HG02884 (cell line): ENCODE measurements around the gene HOXC6.
A peak's percentile ranks its signal among the peaks of the same experiment; 100 is the strongest.

Source experiments
- ATAC-seq: cut with Tn5 transposase; IDR thresholded peaks from one replicate; pipeline ENCODE4 v1.9.1; 2021; ENCODE audit warnings: mild to moderate bottlenecking, moderate library complexity; ENCODE audit not compliant: unreplicated experiment

The HOXC6 gene

DNA sequence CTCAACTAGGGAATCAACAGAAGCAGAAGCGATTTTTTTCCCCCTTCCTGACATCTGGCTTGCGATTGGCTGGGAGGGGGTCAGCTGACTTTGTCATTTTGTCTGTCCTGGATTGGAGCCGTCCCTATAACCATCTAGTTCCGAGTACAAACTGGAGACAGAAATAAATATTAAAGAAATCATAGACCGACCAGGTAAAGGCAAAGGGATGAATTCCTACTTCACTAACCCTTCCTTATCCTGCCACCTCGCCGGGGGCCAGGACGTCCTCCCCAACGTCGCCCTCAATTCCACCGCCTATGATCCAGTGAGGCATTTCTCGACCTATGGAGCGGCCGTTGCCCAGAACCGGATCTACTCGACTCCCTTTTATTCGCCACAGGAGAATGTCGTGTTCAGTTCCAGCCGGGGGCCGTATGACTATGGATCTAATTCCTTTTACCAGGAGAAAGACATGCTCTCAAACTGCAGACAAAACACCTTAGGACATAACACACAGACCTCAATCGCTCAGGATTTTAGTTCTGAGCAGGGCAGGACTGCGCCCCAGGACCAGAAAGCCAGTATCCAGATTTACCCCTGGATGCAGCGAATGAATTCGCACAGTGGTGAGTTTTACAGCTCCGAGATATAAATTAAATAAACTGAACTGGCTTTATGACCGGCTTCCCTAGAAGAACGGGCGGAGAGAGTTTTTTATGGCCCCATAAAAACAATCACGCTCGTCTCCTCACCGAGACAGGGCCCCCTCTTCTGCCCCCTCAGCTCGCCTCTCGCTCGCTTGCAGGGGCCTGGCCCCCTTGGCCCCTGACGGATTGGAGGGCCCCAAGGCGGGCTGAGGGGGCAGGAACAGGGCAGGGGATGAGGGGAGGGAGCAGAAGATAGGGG lies at the start of gene HOXC6:
Gene HOXC6, plus strand, starts transcription at position 127 of the 888 bp plus-strand sequence. Its CDS starts 82 bp downstream, at position 209.
- ATAC-seq, result no peak

DNA sequence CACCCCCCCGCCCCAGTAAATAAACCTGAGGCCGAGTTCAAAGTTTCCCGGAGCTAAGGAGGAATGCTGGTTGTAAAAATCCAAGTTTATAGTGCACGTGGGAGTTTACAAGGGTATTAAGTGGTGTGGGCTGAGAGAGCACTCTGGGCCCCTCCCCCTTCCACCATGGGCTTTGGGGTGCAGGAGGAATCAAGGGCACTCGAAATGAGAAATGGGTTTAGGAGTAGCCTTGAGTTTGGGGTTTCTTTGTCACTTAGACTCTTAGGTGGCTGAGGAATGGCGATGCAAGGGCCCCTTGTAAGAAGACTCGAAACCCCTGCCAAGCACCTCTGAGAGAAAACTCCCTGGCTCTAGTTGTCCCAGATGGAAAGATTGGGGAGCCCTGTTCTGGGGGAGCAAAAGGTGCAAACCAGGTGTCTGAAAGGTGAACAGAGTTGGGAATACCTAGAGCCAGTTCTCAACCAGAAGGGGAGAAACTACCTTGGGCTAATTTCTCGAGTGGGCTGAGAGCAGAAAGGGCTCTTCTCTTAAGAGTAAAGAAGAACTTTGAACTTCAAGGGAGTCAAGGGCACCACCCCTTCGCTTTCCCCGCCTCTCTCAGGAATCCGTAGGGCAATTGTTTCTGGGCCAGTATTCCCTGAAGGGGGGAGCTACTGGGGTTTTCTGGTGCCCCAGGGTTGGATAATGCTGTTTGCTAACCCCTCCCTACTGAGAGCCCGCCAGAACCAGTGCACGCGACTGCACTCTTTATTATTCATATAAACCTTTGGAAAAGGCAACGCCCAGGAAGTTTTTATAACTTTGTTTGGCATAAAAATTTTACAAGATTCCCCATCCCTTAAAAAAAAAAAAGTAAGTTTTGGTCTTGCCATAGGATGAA lies 49.5 kb upstream of the HOXC6 start:
- ATAC-seq, result no peak

DNA sequence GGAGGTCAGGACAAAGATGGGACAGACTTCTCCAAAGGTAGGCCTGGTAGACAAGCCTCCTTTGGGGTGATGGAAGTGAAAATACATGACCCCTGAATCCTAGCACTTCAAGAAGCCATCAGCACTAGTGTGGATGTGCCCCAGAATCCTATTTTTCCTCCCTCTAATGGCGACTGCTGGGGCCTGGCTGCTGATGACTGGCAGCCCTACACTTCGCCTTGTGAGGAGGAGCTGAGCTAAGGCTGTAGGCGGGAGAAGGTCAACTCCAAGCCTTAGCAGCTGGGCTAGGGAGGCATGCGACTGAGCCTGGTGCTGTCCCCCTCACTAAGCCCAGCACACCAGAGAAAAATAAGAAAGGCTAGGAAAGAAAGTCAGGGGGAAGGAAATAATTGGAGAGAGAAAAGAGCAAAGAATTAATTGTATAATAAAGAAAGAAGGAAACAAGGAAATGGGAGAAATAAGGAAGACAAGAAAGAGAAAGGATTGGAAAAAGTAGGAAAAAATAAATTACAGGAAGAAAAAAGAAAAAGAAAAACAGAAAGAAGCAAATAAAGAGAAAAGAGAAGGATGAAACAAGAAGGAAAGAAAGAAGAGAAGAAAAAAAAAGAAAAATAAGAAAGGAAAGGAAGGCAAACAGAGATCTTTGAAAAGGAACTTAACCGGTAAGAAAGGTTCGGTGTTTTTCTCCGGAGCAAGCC lies 48.0 kb upstream of the HOXC6 start:
- no peak for ATAC-seq

DNA sequence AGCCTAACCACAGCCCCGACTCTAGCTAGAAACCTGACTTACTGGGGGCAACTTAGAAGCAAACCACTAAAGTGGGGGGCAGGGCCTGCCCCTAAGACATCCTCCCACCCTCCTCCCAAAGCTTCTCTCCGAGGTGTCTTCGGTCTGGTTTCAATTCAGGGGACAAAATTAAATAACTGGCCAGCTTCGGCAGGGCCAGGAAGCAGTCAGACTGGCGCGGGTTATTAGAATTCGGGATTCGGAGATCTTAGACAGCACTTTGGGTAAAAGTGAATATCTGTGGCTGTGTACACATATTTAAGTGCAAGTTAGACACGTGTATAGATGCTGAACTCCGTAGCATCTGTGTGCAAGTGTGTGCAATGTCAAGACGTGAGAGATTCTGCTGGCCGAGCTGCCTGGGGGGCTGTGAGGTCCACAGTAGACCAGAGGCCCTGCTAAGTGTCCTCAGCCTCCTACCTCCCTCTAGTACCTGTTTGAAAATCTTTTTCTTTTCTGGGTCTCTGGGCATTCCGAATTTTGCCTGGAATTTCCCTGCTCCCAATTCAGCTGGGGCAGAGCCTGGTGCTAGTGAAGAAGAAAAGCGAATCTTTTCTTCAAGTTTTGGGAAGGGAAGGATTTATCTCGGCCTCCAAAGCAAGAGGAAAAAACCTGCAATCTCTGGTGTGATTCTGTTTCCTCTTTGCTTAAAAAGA lies 47.3 kb upstream of the HOXC6 start:
- ATAC-seq, result no peak

DNA sequence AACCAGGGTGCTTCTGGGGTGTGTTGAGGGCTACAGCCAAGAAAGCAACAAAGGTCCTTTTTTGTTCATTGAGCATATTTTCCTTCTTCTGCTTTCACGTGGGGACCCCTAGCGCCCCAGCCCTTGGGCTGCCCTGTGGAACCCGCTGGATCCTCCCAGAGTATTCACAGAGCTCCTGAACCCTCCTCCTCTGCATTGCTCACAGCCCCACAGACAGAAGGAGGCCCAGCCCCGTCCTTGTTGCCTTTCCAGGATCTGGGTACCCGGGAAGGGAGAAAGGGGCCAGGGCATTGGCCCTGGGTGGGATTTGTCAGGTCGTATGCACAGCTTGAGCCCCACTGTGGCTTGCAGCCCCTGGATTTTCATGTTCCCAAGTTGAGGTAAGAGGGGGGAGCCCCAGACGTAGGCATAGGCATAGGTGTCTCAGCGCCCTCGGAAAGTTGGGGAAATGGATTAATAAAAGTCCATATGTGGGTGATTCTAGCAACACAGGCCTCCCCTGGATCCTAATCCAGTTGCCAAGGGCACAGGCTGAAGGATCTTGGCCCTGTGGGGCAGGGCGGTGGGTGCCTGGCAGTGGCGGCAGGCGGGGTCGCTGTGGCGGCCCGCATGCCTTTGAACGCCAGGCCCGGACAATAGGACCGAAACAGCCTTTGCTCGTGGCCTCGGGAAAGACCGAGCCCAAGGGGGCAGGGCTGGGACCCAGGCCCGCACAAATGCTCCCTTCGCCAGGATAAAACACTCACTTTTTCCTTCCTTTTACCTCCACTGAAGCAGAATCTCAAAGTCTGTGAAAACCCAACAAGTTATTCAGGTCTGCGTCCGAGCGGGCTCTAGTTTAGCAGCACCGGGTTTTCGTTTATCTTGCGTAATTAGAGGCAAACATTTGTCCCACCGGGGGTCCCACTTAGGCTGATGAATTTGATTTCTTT lies 46.3 kb upstream of the HOXC6 start:
- no peak for ATAC-seq

DNA sequence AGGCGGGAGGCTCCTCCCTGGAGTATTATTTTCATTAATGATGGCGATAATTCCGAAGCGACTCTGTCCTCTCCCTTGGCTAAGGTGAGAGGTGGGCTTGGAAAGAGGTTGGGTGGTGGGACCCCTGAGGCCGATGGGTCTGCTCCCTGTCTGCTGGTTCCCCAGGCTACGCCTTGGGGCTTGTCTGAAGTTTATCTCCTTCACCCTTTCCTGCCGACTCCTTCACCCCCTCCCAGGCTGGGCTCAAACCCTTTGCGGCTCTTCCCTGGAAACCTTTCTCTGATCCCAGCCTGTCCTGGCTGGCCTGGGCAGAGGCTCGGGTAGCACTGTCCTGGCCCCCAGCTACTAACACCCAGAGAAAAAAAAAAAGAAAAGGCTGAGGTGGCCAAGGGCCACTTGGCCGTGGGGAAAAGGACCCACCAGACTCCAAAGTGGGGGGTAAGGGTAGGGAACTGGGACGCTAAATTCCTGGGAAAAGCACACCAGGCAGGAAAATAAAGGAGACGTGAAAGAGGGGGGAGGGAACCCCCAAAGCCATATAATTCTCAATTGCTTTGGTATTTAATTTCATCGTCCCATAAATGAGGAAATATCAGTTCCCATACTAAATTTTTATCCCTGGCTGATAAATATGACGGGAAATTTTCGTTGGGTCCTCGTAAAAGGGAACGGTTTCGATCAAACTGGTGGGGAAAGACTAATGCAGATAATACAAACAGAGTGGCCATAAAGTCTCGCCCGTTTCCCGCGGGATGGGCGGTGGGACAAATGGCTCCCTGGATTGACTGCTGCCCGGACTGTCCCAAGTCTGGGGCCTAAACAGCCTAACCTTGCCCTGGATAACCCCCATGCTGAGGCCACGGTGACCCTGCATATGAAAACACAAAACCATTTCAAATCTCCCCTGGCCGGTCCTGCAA lies 45.3 kb upstream of the HOXC6 start:
- no peak for ATAC-seq

DNA sequence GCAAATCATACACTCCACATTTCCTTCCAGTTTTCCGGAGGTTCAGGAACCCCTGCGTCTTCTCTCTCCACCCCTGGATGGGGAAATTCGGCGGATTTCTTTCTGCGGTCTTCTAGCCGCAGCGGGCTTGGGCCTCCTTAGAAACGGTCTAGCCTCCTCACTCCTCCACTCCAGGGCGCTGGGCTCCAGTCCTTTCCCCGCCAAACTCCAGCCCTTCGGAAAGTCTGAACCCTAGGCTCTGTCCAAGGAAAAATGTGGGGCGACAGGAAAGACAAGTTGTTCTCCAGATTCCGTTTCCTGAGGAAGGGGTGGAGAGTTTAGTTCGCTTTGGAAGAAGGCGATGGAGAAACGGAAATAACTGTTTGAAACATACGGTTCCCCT lies 44.7 kb upstream of the HOXC6 start:
- ATAC-seq, result no peak

DNA sequence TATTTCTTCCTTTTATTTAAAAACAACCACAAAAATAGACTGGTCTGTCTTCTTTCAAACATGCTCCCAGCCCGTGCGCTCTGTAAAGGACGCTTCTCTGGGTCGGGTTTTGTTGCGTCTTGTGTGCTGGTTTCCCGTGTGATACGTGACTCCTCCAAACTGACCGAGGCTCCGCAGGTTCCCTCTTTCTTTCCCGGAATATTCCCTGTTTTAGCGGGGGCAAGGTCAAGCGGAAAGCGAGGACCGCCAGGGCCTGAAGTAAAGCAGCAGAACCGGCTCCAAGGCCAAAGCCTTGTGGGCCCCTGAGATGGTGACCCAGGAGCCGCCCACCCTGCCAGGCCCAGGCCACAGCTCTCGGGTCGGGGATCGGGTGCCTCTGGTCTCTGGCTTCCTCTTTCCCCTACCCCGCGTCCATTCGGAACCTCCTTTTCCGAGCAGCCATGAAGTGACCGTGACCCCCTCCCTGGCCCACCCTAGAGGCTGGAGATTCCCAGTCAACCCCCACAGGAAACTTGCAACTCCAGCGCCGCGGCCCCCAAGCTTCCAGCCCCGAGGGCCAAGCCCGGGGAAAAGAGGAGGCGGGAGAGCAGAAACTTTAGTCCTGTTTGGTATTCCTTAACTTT lies 44.2 kb upstream of the HOXC6 start:
- ATAC-seq, result no peak

DNA sequence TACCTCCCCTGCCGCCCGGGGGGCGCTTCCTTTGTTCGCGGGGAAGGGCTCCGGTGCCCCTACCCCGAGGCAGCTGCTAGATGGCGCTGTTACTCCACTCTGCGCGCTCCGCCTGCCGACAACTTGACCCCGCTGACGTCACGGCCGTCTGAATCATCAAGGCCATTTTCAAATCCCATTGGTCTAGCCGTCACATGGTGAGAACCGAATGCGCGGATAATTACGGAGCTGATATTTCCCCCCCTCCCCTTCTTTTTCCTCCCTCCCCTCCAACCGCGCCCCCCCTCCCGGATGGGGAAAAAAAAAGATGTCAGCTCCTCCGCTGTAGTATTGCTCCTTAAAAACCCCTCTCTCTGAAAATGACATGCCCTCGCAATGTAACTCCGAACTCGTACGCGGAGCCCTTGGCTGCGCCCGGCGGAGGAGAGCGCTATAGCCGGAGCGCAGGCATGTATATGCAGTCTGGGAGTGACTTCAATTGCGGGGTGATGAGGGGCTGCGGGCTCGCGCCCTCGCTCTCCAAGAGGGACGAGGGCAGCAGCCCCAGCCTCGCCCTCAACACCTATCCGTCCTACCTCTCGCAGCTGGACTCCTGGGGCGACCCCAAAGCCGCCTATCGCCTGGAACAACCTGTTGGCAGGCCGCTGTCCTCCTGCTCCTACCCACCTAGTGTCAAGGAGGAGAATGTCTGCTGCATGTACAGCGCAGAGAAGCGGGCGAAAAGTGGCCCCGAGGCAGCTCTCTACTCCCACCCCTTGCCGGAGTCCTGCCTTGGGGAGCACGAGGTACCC lies 43.1 kb upstream of the HOXC6 start, which contains the start of gene HOXC10:
Gene HOXC10, plus strand, starts transcription at position 246 of the 791 bp plus-strand sequence. Its CDS starts 114 bp downstream, at position 360.
- ATAC-seq, result peak; percentile 62

DNA sequence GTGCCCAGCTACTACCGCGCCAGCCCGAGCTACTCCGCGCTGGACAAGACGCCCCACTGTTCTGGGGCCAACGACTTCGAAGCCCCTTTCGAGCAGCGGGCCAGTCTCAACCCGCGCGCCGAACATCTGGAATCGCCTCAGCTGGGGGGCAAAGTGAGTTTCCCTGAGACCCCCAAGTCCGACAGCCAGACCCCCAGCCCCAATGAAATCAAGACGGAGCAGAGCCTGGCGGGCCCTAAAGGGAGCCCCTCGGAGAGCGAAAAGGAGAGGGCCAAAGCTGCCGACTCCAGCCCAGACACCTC lies 42.6 kb upstream of the HOXC6 start:
- ATAC-seq, result no peak

DNA sequence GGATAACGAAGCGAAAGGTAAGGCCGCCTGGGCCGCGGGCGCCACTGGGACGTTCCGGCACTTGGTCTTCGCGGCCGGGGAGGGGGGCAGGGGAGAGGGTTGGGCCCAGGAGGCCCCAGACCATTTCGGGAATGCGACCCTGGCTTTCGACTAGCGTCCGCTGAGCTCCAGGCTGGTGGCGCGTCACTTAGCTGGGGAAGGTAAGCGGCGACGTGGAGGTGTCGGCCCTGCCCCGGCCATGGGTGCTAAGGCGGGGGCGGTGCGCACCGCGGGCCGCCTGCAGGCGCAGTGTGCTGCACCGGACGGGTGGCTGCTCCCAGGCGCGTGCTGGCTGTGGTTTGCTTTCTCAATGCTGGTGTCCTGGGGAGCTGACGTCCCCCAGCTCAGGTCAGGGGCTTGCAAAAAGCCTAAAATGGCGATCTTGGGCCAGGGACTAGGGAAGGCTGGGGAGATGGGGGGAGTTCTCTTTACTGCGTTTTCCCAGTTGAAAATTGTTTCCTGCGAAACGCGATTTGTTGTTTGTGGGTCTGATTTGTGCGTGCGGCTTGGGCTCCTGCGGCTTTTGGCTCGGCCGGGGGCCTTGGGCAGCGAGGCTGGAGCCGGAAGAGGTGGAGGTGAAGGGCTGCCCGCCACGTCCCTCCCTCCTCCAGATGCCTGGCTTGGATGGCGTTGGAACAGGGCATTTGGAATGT lies 42.1 kb upstream of the HOXC6 start:
- ATAC-seq, result no peak

DNA sequence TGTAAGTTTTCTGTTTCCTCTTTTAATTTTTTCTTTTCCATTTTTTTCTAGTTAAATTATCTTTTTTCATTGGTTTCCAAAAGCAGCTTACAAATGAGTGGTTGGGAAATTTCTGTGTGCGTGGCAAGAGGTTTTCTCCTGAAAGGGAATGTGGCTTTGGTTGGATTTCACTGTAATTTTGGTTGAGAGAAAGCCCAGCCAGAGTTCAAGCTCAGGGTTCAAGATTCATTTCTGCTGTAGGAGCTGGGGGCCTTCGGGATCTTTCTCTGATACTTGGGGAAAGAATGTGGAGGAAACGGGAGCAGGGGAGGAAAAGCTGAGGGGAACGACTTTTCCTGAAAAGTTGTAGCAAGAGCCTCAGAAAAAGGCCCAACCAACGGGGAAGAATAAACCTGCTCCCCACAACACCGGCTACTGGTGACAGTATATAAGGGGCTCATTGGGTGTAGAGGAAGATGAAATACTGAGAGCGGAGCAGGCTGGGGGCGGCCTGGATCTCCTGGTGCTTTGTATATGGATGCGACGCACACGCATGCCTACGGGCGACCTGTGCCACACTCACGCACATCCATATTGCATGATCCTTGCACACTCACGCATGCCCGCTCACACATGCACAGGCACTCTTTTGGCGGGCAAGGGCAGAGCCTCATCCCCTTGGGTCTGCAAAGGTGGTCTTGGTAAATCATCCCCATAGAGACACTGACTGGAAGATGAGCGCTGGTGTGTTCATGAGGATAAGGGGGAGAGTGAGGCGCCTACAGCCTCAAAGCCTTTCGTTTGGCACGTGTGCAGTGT lies 41.4 kb upstream of the HOXC6 start:
- no peak for ATAC-seq

DNA sequence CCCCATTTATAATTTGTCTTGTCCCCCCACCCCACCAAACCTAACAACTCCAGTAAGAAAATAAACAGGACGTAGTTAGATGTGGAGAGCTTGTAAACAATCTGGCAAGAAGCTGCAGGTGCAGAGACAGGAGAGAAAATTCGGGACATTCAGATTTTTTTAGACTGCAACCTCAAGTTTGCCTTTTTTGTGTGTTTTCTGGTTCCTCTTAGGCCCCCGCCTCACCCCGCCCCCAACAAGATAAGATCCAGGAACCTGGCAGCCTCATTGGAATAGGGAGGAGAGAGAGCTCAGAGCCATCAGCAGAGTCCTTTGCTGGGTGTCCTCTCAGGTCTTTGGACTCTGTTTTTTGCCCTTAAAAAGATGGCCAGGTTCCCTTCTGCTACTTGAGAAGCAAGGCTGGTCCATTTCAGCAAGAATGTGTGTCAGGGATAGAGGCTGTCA lies 40.4 kb upstream of the HOXC6 start:
- no peak for ATAC-seq

DNA sequence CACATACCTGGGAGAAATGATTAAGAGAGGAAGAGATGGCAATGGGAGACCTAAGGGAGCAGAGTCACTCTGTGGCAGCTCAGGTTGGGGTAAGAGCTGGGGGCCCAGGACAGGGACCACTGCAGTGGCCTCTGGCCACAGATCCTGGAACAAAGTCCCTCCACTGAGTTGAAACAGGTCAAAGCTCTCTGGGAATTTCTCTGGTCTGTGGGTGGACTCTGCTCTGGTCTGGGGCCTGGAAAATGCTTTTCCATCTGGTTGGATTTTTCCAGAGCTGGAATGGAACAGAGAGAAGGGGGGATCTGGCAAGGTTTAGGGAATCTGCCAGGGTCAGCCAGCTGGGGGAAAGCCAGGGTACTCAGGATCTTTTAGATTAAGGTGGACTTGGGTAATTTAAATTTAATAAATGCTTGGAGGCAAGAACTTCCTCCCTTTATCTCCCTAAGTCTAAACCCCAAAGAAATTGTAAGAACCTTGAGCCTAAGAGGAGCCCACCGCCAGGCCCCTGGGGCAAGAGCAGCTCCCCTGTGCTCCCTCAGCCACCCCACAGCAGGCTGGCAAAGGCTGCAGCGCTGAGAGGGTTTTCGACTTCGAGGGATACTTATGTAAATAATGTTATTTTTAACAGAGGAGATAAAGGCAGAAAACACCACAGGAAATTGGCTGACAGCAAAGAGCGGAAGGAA lies 39.6 kb upstream of the HOXC6 start:
- no peak for ATAC-seq
